GM12864 (cell line): ENCODE measurements around the gene GRAP2.

Experiments used
- DNase-seq: peaks from one replicate; pipeline ENCODE4 v3.0.0-alpha.2; 2011; ENCODE audit warnings: low read depth
- H3K4me3 ChIP-seq: 2 replicates; pipeline ENCODE4 v1.5.1; 2011; ENCODE audit warnings: mild to moderate bottlenecking, low read depth, low read length, control low read depth
- CTCF ChIP-seq: IDR thresholded peaks from 2 replicates; pipeline ENCODE4 v1.5.1; 2011; ENCODE audit warnings: low read depth, mild to moderate bottlenecking, moderate library complexity, low read length, control low read depth, inconsistent platforms; ENCODE audit errors: missing control alignments

GRAP2 gene

GRCh38 chr22:40008726-40009291 is 107.9 kb downstream of the GRAP2 start:
- no peak overlapping the region for H3K4me3 ChIP-seq
- no peak for DNase-seq
- TF ChIP-seq CTCF: no peak

- DNase-seq: no peak
- H3K4me3 ChIP-seq: no peak overlapping the region
- TF ChIP-seq CTCF: no peak
These were observed 108.4 kb downstream of the GRAP2 start for GRCh38 chr22:40009292-40009774.

- no peak overlapping the region for H3K4me3 ChIP-seq
- TF ChIP-seq CTCF: no peak
- DNase-seq: no peak
These were observed 109.2 kb downstream of the GRAP2 start for GRCh38 chr22:40009951-40010671.

- H3K4me3 ChIP-seq: no peak overlapping the region
- TF ChIP-seq CTCF: no peak
- no peak for DNase-seq
These were observed 109.9 kb downstream of the GRAP2 start for GRCh38 chr22:40010746-40011145.

- no peak for DNase-seq
- no peak for TF ChIP-seq CTCF
- H3K4me3 ChIP-seq: no peak overlapping the region
These were observed 113.9 kb downstream of the GRAP2 start for GRCh38 chr22:40014667-40015248.

GRCh38 chr22:40015358-40015976 is 114.6 kb downstream of the GRAP2 start:
- no peak for TF ChIP-seq CTCF

More at GRCh38 chr22:40015358-40015976, 114.6 kb downstream of the GRAP2 start:
- no peak overlapping the region for H3K4me3 ChIP-seq
- no peak for DNase-seq
